GM12864 (cell line): ENCODE results near the gene SPDYE4.

ENCODE experiments used
- DNase-seq: peaks from one replicate; pipeline ENCODE4 v3.0.0-alpha.2; 2011; ENCODE audit warnings: low read depth
- H3K4me3 ChIP-seq: 2 replicates; pipeline ENCODE4 v1.5.1; 2011; ENCODE audit warnings: mild to moderate bottlenecking, low read depth, low read length, control low read depth
- CTCF ChIP-seq: IDR thresholded peaks from 2 replicates; pipeline ENCODE4 v1.5.1; 2011; ENCODE audit warnings: low read depth, mild to moderate bottlenecking, moderate library complexity, low read length, control low read depth, inconsistent platforms; ENCODE audit errors: missing control alignments

SPDYE4 gene

GRCh38 chr17:8725881-8726876 is 32.2 kb downstream of the SPDYE4 start:
- TF ChIP-seq CTCF: no peak
- H3K4me3 ChIP-seq: no peak overlapping the region
- no peak for DNase-seq

GRCh38 chr17:8724451-8724850 is 33.9 kb downstream of the SPDYE4 start:
- no peak for TF ChIP-seq CTCF
- DNase-seq: no peak
- no peak overlapping the region for H3K4me3 ChIP-seq

- no peak for TF ChIP-seq CTCF
- no peak for DNase-seq
- H3K4me3 ChIP-seq: no peak overlapping the region
Measured at GRCh38 chr17:8720596-8720995, 37.8 kb downstream of the SPDYE4 start.

- TF ChIP-seq CTCF: no peak
- H3K4me3 ChIP-seq: no peak overlapping the region
- no peak for DNase-seq
Measured at GRCh38 chr17:8719291-8720246, 38.8 kb downstream of the SPDYE4 start.

GRCh38 chr17:8718001-8718563 is 40.3 kb downstream of the SPDYE4 start:
- TF ChIP-seq CTCF: no peak
- no peak for DNase-seq
- H3K4me3 ChIP-seq: no peak overlapping the region

GRCh38 chr17:8713878-8714277 is 44.5 kb downstream of the SPDYE4 start:
- no peak for TF ChIP-seq CTCF
- DNase-seq: no peak
- H3K4me3 ChIP-seq: no peak overlapping the region
